H1 (cell line): ENCODE results near the gene LMAN1L.
A peak's percentile ranks its signal among the peaks of the same experiment; 100 is the strongest.

Source experiments
- BCL11A ChIP-seq, 2 experiments: IDR thresholded peaks; one replicate each; pipeline ENCODE4 v1.6.1; 2011; ENCODE audit warnings: low read depth in 2 of 2, low read length in 2 of 2, mild to moderate bottlenecking in 2 of 2
- CTCF ChIP-seq, 3 experiments: IDR thresholded peaks; 1 replicate in 2 of 3; 2 replicates in 1 of 3; pipeline versions ENCODE4 v1.5.1 to v1.6.1; 2011; ENCODE audit warnings: low read length in 3 of 3, mild to moderate bottlenecking in 3 of 3, inconsistent platforms in 2 of 3, low read depth in 1 of 3, moderate library complexity in 1 of 3; ENCODE audit not compliant: insufficient read depth in 1 of 3; ENCODE audit errors: control extremely low read depth in 1 of 3
- EP300 ChIP-seq, 2 experiments: IDR thresholded peaks; 1 replicate in 1 of 2; 2 replicates in 1 of 2; pipeline ENCODE4 v1.6.1; 2011 to 2012; ENCODE audit warnings: low read depth in 2 of 2, low read length in 2 of 2, mild to moderate bottlenecking in 2 of 2, borderline replicate concordance in 1 of 2, inconsistent platforms in 1 of 2, moderate library complexity in 1 of 2
- EZH2 ChIP-seq: fragments of 200-600 bp; sonication (generic); IDR thresholded peaks from 2 replicates; pipeline ENCODE4 v1.7.1; 2012; ENCODE audit warnings: low read depth, mild to moderate bottlenecking, moderate library complexity, low read length, inconsistent platforms; ENCODE audit not compliant: severe bottlenecking
- JUND ChIP-seq: IDR thresholded peaks from 2 replicates; pipeline ENCODE4 v1.6.1; 2011; ENCODE audit warnings: mild to moderate bottlenecking, improper control_type of control experiment, low read length
- MAX ChIP-seq: IDR thresholded peaks from 2 replicates; pipeline ENCODE4 v1.6.1; 2012; ENCODE audit warnings: inconsistent platforms
- POLR2AphosphoS5 ChIP-seq: IDR thresholded peaks from 2 replicates; pipeline ENCODE4 v1.6.1; 2011; ENCODE audit warnings: low read depth, low read length
- RFX5 ChIP-seq: IDR thresholded peaks from 2 replicates; pipeline ENCODE4 v1.6.1; 2011; ENCODE audit warnings: low read depth, low read length, improper control_type of control experiment, borderline replicate concordance
- RXRA ChIP-seq: IDR thresholded peaks from 2 replicates; pipeline ENCODE4 v1.6.1; 2011; ENCODE audit warnings: low read depth, mild to moderate bottlenecking, low read length, moderate library complexity; ENCODE audit not compliant: insufficient read depth
- SIN3A ChIP-seq, 2 experiments: IDR thresholded peaks in 1 of 2; conservative IDR thresholded peaks in 1 of 2; 2 replicates each; pipeline ENCODE4 v1.6.1; 2011 to 2012; ENCODE audit warnings: low read length in 2 of 2, improper control_type of control experiment in 1 of 2, low read depth in 1 of 2, mild to moderate bottlenecking in 1 of 2
- TAF1 ChIP-seq: IDR thresholded peaks from 2 replicates; pipeline ENCODE4 v1.6.1; 2011; ENCODE audit warnings: mild to moderate bottlenecking, low read depth, low read length
- TAF7 ChIP-seq: optimal IDR thresholded peaks from 2 replicates; pipeline ENCODE3; 2011; ENCODE audit warnings: low read depth, mild to moderate bottlenecking, inconsistent platforms, low read length, moderate library complexity, borderline replicate concordance
- ZNF274 ChIP-seq: IDR thresholded peaks from 2 replicates; pipeline ENCODE4 v1.7.0; 2012; ENCODE audit warnings: low read length, borderline replicate concordance; ENCODE audit errors: extremely low read depth

- TF ChIP-seq CTCF (IDR thresholded peaks at IDR 0.05; ENCODE audit: control extremely low read depth in 1 of 3, insufficient read depth in 1 of 3, low read depth in 1 of 3, low read length in 3 of 3): peak in 2 of 3 experiments; percentile 7 to 16; a peak in 2 of 4 replicates
- TF ChIP-seq EZH2: no peak
- no peak for TF ChIP-seq TAF1
- TF ChIP-seq EP300 (IDR thresholded peaks at IDR 0.05; ENCODE audit: borderline replicate concordance in 1 of 2, low read depth in 2 of 2, low read length in 2 of 2): no peak
- no peak for TF ChIP-seq JUND
- no peak for TF ChIP-seq BCL11A (IDR thresholded peaks at IDR 0.05; ENCODE audit: low read depth in 2 of 2, low read length in 2 of 2)
- TF ChIP-seq SIN3A (conservative IDR thresholded peaks at IDR 0.05 in 1 of 2, IDR thresholded peaks at IDR 0.05 in 1 of 2; ENCODE audit: low read depth in 1 of 2, low read length in 2 of 2): no peak
- TF ChIP-seq MAX: no peak
- TF ChIP-seq ZNF274: no peak
- no peak for TF ChIP-seq POLR2AphosphoS5
- no peak for TF ChIP-seq TAF7
- TF ChIP-seq RFX5: no peak
- no peak for TF ChIP-seq RXRA
Measured at GRCh38 chr15:74793135-74794028, 19.3 kb upstream of the LMAN1L start.
